ENCODE measurements around the gene GPR15. TPM values are rescaled to one million over a fixed set of nuclear protein-coding genes. Genes with fewer than 3 reads are reported as not detected.
A peak's percentile ranks its signal among the peaks of the same experiment; 100 is the strongest.

The GPR15 gene
- total RNA-seq, 3 donors from 2014 or later (not counting 1 experiment from before 2014, with no cell fraction given) = 0.97 to 32.8 (median 1.5) TPM

GRCh38 chr3:98513736-98514135 lies 18.0 kb upstream of the GPR15 start:
- DNase-seq = no peak
- intact Hi-C loops (cut with micrococcal nuclease) = no loop called here
- WGBS (ENCODE audit: insufficient coverage) = 95% methylated on average over 3 of the region's 3 CpGs
- Histone ChIP-seq H3K27ac (ENCODE audit: low read length) (no peak overlapping the region), H3K36me3 (ENCODE audit: control insufficient read depth, insufficient read depth, low read length) (peaks cover 59% of the 10 kb centered on the region), H3K9me3 (ENCODE audit: control insufficient read depth, insufficient read depth, low read length) (no peaks in the 10 kb centered on the region), H3K4me3 (ENCODE audit: low read length) (no peak overlapping the region), H3K4me1 (ENCODE audit: control insufficient read depth, insufficient read depth, low read length) (no peaks in the 10 kb centered on the region), H3K27me3 (ENCODE audit: control insufficient read depth, insufficient read depth, low read length) (no peaks in the 10 kb centered on the region)
- TF ChIP-seq CTCF (IDR thresholded peaks at IDR 0.05) = no peak
- ATAC-seq = no peak
- Mint-ChIP-seq H3K27me3 (ENCODE audit: low read depth in 2 of 2) (no peaks in the 10 kb centered on the region), H3K9me3 (no peaks in the 10 kb centered on the region), H3K4me3 (no peak overlapping the region), H3K4me1 (peaks cover 26 to 27% of the 10 kb centered on the region in 2 donors), H3K27ac (peak overlapping the region in 1 of 2 donors; percentile 14), H3K36me3 (peaks cover 14% of the 10 kb centered on the region)

GRCh38 chr3:98514948-98515347 lies 16.8 kb upstream of the GPR15 start:
- TF ChIP-seq CTCF (IDR thresholded peaks at IDR 0.05) = no peak
- no peaks in the 10 kb centered on the region for H3K27me3 ChIP-seq (ENCODE audit: control insufficient read depth, insufficient read depth, low read length)
- peaks cover 14% of the 10 kb centered on the region for H3K36me3 Mint-ChIP-seq
- peaks cover 5% of the 10 kb centered on the region for H3K4me1 ChIP-seq (ENCODE audit: control insufficient read depth, insufficient read depth, low read length)
- no peaks in the 10 kb centered on the region for H3K9me3 Mint-ChIP-seq
- ATAC-seq (no peak), DNase-seq (no peak)
- H3K27ac ChIP-seq (ENCODE audit: low read length) = no peak overlapping the region
- no CpG with 5 or more reads among the region's 1 CpG for WGBS (ENCODE audit: insufficient coverage)
- H3K4me3 Mint-ChIP-seq = peak overlapping the region; percentile 17
- intact Hi-C loops (cut with micrococcal nuclease) = no loop called here
- H3K36me3 ChIP-seq (ENCODE audit: control insufficient read depth, insufficient read depth, low read length) = peaks cover 68% of the 10 kb centered on the region
- no peak overlapping the region for H3K4me3 ChIP-seq (ENCODE audit: low read length)
- H3K9me3 ChIP-seq (ENCODE audit: control insufficient read depth, insufficient read depth, low read length) = no peaks in the 10 kb centered on the region
- H3K27me3 Mint-ChIP-seq (ENCODE audit: low read depth in 2 of 2) = no peaks in the 10 kb centered on the region
- H3K27ac Mint-ChIP-seq = peak overlapping the region; percentile 36 to 69
- H3K4me1 Mint-ChIP-seq = peaks cover 38% of the 10 kb centered on the region in 2 donors

GRCh38 chr3:98518816-98519215 lies 13.0 kb upstream of the GPR15 start:
- peaks cover 60% of the 10 kb centered on the region for H3K36me3 ChIP-seq (ENCODE audit: control insufficient read depth, insufficient read depth, low read length)
- H3K27me3 Mint-ChIP-seq (ENCODE audit: low read depth in 2 of 2) = no peaks in the 10 kb centered on the region
- H3K9me3 Mint-ChIP-seq = no peaks in the 10 kb centered on the region
- H3K27ac Mint-ChIP-seq = peak overlapping the region; percentile 51 to 86
- ATAC-seq = no peak
- no peak overlapping the region for H3K4me3 ChIP-seq (ENCODE audit: low read length)
- H3K9me3 ChIP-seq (ENCODE audit: control insufficient read depth, insufficient read depth, low read length) = no peaks in the 10 kb centered on the region
- no peak for DNase-seq
- intact Hi-C loops (cut with micrococcal nuclease) = no loop called here
- H3K4me3 Mint-ChIP-seq = no peak overlapping the region
- peaks cover 8% of the 10 kb centered on the region for H3K4me1 ChIP-seq (ENCODE audit: control insufficient read depth, insufficient read depth, low read length)
- peaks cover 7% of the 10 kb centered on the region for H3K36me3 Mint-ChIP-seq
- H3K27me3 ChIP-seq (ENCODE audit: control insufficient read depth, insufficient read depth, low read length) = no peaks in the 10 kb centered on the region
- TF ChIP-seq CTCF (IDR thresholded peaks at IDR 0.05) = no peak
- WGBS (ENCODE audit: insufficient coverage) = 82% methylated on average over 2 of the region's 2 CpGs
- no peak overlapping the region for H3K27ac ChIP-seq (ENCODE audit: low read length)
- peaks cover 56 to 60% of the 10 kb centered on the region in 2 donors for H3K4me1 Mint-ChIP-seq

GRCh38 chr3:98519351-98519750 lies 12.4 kb upstream of the GPR15 start:
- 97% methylated on average over 1 of the region's 1 CpG for WGBS (ENCODE audit: insufficient coverage)
- H3K36me3 ChIP-seq (ENCODE audit: control insufficient read depth, insufficient read depth, low read length) = peaks cover 58% of the 10 kb centered on the region
- intact Hi-C loops (cut with micrococcal nuclease) = no loop called here
- TF ChIP-seq CTCF (IDR thresholded peaks at IDR 0.05) = no peak
- no peak overlapping the region for H3K4me3 ChIP-seq (ENCODE audit: low read length)
- H3K27me3 Mint-ChIP-seq (ENCODE audit: low read depth in 2 of 2) = no peaks in the 10 kb centered on the region
- H3K27me3 ChIP-seq (ENCODE audit: control insufficient read depth, insufficient read depth, low read length) = no peaks in the 10 kb centered on the region
- no peak for ATAC-seq
- no peaks in the 10 kb centered on the region for H3K9me3 Mint-ChIP-seq
- H3K4me1 Mint-ChIP-seq = peaks cover 56 to 60% of the 10 kb centered on the region in 2 donors
- peaks cover 7% of the 10 kb centered on the region for H3K36me3 Mint-ChIP-seq
- peak overlapping the region; percentile 5 for H3K4me3 Mint-ChIP-seq
- H3K9me3 ChIP-seq (ENCODE audit: control insufficient read depth, insufficient read depth, low read length) = no peaks in the 10 kb centered on the region
- H3K27ac Mint-ChIP-seq = peak overlapping the region; percentile 51 to 86
- H3K4me1 ChIP-seq (ENCODE audit: control insufficient read depth, insufficient read depth, low read length) = peaks cover 8% of the 10 kb centered on the region
- no peak overlapping the region for H3K27ac ChIP-seq (ENCODE audit: low read length)
- DNase-seq = no peak
